Iris pigment epithelial cell (primary cell): ENCODE measurements around the gene PPP4R2.
A peak's percentile ranks its signal among the peaks of the same experiment; 100 is the strongest.
"Not testable (repeated sequence)": the region's sequence is repeated elsewhere in the genome, so short reads cannot be mapped to it uniquely, and the experiment has no call there.

Experiments used
- DNase-seq: peaks from one replicate; pipeline ENCODE4 v3.0.0-alpha.2; 2011; ENCODE audit warnings: low read depth

Gene PPP4R2

DNA sequence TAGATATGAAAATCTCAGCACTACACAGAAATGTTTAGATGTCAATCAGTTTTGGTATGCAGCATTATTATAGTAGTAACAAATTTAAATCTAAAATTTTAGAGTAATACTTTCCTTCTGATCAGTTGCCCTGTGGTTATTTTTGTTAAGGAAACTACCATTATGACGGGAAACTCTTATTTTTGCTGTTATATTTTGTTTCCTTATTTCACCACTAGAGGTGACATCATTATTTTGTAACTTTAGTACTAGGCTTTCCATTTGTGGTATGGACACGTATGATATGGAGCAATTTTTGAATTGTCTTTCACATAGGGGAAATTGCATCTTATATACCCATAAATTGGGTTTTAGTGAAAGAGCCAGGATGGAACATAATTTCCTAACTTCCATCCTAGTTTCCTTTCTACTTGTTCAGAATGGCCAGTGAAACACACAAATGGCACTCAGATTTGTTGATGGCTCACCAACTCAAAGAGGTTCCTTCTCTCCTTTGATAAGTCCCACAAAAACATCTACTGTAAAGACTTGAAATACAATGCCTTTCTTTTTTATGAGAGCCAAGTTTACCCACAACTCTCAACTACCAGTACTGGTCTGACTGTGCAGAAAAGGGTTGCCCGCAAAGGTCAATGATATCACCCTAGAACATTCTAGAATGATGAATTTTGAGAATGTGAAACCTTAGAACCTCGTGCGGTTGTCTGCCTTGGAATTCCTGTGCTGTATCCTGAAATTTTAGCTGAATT, 19.4 kb upstream of the PPP4R2 start:
- DNase-seq = peak; percentile 63

- no peak for DNase-seq
Measured at GRCh38 chr3:72982609-72983366, 13.8 kb upstream of the PPP4R2 start.

DNA sequence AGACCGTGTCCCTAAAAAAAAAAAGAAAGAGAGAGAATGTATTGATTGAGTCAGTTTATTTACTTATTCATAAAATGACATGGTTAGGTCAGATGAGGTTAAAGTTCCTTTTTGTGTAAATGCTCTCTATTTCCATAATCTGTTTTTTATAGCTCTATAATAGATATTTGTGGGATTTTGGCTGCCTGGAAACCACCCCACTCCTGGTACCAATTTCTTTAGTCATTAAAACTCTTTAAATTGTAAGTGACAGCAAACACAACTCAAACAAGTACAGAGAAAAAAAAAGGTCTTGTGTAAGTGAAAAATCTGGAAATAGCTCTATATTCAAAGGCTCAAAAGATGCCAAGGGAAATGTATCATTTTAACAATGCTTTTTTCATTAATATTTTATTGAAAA, 11.0 kb upstream of the PPP4R2 start:
- DNase-seq = no peak

GRCh38 chr3:72990701-72991395, 5.8 kb upstream of the PPP4R2 start:
- DNase-seq = no peak

- no peak for DNase-seq
Measured at GRCh38 chr3:72991522-72991921, 5.1 kb upstream of the PPP4R2 start.

GRCh38 chr3:72993391-72993790, 3.2 kb upstream of the PPP4R2 start:
- no peak for DNase-seq

DNA sequence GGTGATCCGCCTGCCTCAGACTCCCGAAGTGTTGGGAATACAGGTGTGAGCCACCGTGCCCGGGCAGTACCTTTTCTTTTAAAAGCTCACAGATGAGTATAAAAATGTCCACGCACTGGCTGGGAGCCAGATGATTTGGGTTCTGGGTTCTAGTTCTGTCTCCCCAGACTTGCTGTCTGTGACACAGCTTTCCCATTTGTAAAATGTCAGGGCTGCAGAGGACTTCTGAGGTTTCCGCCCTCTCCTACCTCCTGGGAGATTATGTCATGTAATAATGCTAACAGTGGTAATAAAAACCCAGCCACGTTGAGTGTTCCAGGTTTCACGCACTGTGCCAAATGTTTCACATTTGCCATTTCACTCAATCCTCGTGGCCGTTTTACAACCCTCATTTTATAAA, 1.3 kb upstream of the PPP4R2 start:
- DNase-seq = no peak

GRCh38 chr3:72996121-72996472, 514 bp upstream of the PPP4R2 start:
- DNase-seq = no peak

- DNase-seq = peak; percentile 75
Measured at GRCh38 chr3:72997421-72997961, 880 bp downstream of the PPP4R2 start.

GRCh38 chr3:72998466-72998865, 1.9 kb downstream of the PPP4R2 start:
- no peak for DNase-seq

GRCh38 chr3:72999951-73000350, 3.3 kb downstream of the PPP4R2 start:
- DNase-seq = peak; percentile 15

DNA sequence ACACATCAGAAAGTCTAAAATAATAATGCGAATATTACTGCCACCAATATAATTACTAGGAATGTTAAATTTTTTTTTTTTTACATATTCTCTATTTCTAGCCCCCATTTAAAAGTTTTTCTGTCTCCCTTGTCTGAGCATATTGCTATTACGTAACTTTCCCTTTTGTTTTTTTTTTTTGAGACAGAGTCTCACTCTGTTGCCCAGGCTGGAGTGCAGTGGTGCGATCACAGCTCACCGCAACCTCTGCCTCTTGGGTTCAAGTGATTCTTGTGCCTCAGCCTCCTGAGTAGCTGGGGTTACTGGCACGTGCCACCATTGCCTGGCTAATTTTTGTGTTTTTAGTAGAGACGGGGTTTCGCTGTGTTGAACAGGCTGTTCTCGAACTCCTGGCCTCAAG, 6.4 kb downstream of the PPP4R2 start:
- not testable (repeated sequence) for DNase-seq

DNA sequence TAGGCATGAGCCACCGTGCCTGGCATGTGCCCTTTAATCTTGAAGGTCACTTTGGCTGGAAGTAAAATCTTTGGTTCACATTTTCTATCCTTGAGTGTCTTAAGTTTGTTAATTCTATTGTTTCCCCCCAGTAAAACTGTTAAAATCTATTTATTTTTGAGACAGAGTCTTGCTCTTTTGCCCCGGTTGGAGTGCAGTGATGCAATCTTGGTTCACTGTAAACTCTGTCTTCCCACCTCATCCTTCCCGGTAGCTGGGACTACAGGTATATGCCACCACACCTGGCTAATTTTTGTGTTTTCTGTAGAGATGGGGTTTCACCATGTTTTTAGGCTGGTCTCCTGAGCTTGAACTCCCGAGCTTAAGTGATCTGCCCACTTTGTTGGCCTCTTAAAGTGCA, 7.7 kb downstream of the PPP4R2 start:
- DNase-seq = no peak

DNA sequence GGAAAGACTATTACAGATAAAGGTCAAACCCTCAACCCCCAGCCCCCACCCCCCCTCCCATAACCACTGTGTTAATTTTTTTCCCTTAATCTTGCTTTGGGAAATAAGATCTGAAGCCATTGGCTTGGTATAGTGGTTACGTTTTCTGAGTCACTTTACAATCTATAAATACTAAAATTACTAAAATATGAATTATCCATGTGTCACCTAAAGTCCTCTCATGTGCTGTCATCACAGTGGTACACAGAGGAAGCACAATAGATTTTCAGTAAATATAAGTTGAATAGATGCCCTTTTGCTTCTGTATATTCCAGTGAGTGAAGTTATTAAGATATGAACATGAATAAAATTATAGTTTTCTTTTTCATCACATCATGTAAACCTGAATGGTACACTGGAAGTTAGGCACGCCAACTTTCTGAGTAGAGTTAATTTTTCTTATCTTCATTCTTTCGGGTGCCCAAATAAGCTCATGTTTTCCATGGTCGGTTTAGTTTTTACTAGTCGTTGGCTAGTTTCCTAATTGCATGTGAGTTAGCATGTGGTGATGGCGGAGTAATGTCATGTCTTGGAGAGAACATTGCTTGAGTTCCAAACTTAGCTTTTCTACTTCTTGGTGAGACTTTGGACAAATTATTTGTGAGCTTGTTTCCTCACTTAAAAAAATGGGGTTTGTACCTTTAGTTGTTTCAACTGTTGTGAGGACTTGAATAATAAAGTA, 11.5 kb downstream of the PPP4R2 start:
- DNase-seq = no peak

GRCh38 chr3:73009008-73009407, 12.4 kb downstream of the PPP4R2 start:
- DNase-seq = no peak

- DNase-seq = no peak
Measured at GRCh38 chr3:73009750-73010149, 13.1 kb downstream of the PPP4R2 start.

DNA sequence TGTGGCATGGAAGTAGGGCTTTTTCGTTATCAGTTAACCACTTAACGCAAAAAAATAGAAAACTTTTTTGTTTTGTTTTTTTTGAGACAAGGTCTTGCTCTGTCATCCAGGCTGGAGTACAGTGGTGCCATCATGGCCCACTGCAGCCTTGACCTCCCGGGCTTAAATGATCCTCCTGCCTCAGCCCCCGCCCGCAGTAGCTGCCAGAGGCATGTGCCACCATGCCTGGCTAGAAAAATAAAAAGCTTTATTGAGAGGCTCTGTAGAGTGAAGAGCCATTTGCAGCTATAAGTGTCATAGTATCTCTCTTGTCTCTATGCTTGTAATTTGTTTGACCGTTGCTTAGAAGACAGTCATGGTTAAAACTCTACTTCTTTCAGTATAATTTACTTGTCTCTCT, 13.5 kb downstream of the PPP4R2 start:
- DNase-seq = no peak

DNA sequence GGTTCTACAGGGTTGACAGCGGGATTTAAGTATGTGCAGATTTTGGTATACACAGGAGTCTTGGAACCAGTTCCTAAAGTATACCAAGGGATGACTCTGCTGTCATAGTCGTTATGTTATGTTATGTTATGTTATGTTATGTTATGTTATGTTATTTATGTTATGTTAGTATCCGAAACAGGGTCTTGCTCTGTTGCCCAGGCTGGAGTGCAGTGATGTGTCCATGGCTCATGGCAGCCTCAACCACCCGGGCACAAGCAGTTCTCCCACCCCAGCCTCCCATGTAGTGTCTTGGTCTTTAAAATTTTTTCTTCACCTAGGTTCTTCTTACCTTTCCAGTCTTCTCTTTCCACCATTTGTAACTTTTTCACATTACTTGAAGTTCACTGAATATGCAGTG, 21.7 kb downstream of the PPP4R2 start:
- DNase-seq = no peak

DNA sequence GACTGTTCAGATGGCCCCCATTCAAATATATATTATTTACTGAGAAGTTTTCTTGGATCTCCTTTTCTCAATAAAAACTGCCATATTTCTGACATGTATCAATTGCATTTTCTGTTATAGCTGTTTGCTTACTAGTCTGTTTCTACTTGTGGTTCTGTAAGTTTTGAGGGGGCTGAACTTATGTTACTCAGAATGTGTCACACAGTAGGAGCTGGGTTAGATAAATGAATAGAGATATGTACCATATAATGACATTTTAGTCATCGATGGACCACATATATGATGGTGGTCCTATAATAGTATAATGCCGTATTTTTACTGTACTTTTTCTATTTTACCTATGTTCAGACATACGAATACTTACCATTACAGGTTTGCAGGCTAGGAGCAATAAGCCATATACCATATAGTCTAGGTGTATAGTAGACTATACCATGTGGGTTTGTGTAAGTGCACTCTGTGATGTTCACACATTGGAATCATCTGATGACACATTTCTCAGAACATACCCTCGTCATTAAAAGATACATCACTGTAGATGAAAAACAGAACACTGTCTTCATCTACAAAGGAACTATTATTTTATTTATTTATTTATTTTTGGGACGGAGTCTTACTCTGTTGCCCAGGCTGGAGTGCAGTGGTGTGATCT, 22.3 kb downstream of the PPP4R2 start:
- DNase-seq = no peak

- no peak for DNase-seq
Measured at GRCh38 chr3:73021301-73021835, 24.8 kb downstream of the PPP4R2 start.

DNA sequence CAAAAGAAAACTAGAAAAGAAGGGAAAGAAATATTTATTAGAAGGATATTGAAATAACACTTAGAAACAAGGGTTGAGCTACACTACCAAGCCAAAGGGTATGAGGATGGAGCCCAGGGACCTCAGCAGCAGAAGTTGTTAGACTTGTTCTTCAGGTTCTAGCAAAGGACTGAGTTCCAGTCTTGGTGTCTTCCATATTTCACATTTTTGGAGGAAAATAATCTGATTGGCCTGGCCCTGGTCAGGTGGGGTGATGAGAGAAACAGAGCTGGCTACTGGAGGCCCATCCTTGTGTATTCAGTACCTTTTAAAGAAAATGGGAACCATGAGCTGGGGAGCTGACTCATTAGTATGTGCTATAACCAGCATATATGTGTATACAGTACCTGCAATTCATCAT, 28.2 kb downstream of the PPP4R2 start:
- DNase-seq = no peak
